HAP-1 (cell line): ENCODE data around the gene DDC.
"Not testable (repeated sequence)": the region's sequence is repeated elsewhere in the genome, so short reads cannot be mapped to it uniquely, and the experiment has no call there.

ENCODE experiments used
- DNase-seq, 2 experiments: peaks; one replicate each; pipeline ENCODE4 v3.0.0-alpha.2; 2016 to 2020; ENCODE audit warnings: low spot score in 2 of 2
- H3K27me3 ChIP-seq: fragments of 250-450 bp; sonication (Bioruptor Pico); 2 replicates; pipeline ENCODE4 v1.5.1; 2020; ENCODE audit warnings: low read depth, mild to moderate bottlenecking, moderate library complexity
- H3K36me3 ChIP-seq: fragments of 250-450 bp; sonication (Bioruptor Pico); replicated peaks from 2 replicates; pipeline ENCODE4 v1.5.1; 2020; ENCODE audit warnings: mild to moderate bottlenecking
- H3K4me1 ChIP-seq: fragments of 250-450 bp; sonication (Bioruptor Pico); 2 replicates; pipeline ENCODE4 v1.5.1; 2020; ENCODE audit warnings: mild to moderate bottlenecking
- H3K4me3 ChIP-seq: fragments of 250-450 bp; sonication (Bioruptor Pico); 2 replicates; pipeline ENCODE4 v1.5.1; 2020; ENCODE audit warnings: mild to moderate bottlenecking, moderate library complexity
- H3K9me3 ChIP-seq: fragments of 250-450 bp; sonication (Bioruptor Pico); 2 replicates; pipeline ENCODE4 v1.5.1; 2020; ENCODE audit warnings: mild to moderate bottlenecking, moderate library complexity
- in situ Hi-C: fragments of 300-500 bp; cut with MboI; formaldehyde crosslinking; loops from 3 replicates; pipeline ENCODE4 v1.14.3; 2020; ENCODE audit warnings: low sequenced_read_pairs, inconsistent platforms, mixed read lengths

DDC gene

GRCh38 chr7:50469181-50469580, 96.0 kb downstream of the DDC start:
- Histone ChIP-seq H3K9me3 (no peaks in the 10 kb centered on the region), H3K36me3 (no peaks in the 10 kb centered on the region), H3K4me1 (peaks cover 4% of the 10 kb centered on the region), H3K27me3 (no peaks in the 10 kb centered on the region), H3K4me3 (no peak overlapping the region)
- in situ Hi-C loops = loop anchor here (10.0 to 25.0 kb wide), 2 partner anchors 676 to 893 kb away; no protein-coding TSS in a partner anchor
- no peak for DNase-seq

DNA sequence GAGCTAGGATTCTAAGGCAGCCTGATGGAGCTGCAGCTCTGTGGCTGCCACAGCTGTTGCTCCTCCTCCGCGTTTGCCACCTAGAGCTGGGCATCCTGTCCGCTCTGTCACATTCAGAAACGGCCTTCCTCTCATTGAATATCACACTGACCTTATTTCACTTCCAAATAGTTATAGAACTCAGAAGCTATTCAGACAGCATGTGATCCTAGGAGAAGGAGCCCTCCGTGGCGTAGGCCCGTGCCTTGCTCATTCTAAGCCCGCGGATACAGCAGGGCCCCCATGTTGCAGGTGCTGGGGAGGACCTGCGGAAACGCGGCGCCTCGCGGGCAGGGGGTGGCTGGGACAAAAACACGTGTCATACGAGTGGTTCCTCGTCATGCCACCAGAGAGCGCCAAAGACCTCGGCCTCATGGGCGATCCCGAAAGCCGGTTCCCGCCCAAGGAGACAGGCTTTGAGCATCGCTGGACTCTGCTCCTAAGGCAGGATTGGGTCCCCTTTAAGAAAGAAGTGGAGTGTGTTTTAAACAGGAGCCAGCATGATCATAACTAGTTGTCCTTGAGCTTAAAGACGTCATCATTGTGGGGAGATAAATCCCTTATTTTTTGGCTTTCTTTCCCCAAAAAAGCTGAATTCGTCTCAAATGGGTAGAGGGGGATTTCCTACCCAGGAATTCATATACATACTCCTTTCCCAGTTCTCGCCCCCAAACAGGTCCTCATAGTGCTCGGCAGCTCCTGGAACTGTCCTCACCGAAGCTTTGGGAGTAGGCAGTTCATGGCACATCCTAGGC, 97.2 kb downstream of the DDC start:
- peak; percentile 69 to 87 for DNase-seq
- Histone ChIP-seq H3K4me1 (peaks cover 4% of the 10 kb centered on the region), H3K9me3 (no peaks in the 10 kb centered on the region), H3K4me3 (no peak overlapping the region), H3K27me3 (no peaks in the 10 kb centered on the region), H3K36me3 (no peaks in the 10 kb centered on the region)
- in situ Hi-C loops = loop anchor here (10.0 to 25.0 kb wide), 2 partner anchors 677 to 894 kb away; no protein-coding TSS in a partner anchor

- no peak for DNase-seq
- H3K9me3 ChIP-seq = no peaks in the 10 kb centered on the region
- in situ Hi-C loops = loop anchor here (10.0 to 25.0 kb wide), 2 partner anchors 678 to 895 kb away; no protein-coding TSS in a partner anchor
- no peaks in the 10 kb centered on the region for H3K27me3 ChIP-seq
- no peak overlapping the region for H3K4me3 ChIP-seq
- peaks cover 4% of the 10 kb centered on the region for H3K4me1 ChIP-seq
- no peaks in the 10 kb centered on the region for H3K36me3 ChIP-seq
Observed at GRCh38 chr7:50466815-50467585, 98.2 kb downstream of the DDC start.

DNA sequence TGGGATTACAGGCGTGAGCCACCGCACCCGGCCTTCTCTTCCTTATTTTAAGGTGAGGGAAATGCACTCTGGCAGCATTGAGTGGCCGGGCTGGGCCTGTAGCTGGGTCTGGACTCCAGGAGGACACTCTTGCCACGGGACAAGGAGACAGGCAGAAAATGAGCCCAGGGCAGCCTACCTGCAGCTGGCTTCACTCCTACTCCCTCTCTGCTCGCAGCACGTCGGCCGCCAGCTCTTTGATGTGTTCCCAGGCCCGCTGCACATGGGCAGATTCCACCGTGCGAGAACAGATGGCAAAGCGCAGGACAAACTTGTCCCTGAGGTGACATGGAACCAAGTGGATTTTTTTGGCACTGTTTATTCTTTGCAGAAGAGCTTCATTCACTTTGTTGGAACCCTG, 102.2 kb downstream of the DDC start:
- H3K27me3 ChIP-seq = no peaks in the 10 kb centered on the region
- in situ Hi-C loops = loop anchor here (10.0 to 25.0 kb wide), 2 partner anchors 682 to 899 kb away; no protein-coding TSS in a partner anchor

DNA sequence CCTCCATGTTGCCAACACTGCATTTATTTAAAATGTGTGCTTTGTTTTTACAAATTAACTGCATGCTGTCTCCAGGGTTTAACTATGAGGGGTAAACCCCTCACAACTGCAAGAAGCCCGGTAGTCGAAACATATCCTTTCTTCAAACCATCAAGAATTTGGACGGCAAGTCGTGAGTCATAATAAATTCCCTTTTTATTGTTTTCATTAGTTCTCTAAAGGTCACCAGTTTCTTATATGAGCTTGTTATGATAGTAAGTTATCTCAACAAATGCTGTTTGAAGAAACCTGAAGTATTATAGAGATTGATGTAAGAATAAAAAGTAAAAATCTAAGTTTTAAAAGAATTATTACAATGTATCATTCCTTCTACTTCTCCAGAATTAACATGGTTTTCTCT, 102.8 kb downstream of the DDC start:
- Histone ChIP-seq H3K27me3 (no peaks in the 10 kb centered on the region), H3K4me3 (no peak overlapping the region), H3K36me3 (no peaks in the 10 kb centered on the region), H3K9me3 (no peaks in the 10 kb centered on the region), H3K4me1 (no peaks in the 10 kb centered on the region)
- DNase-seq = no peak
- in situ Hi-C loops = loop anchor here (10.0 to 25.0 kb wide), 2 partner anchors 682 to 900 kb away; no protein-coding TSS in a partner anchor

More for the DNA sequence above, 102.2 kb downstream of the DDC start:
- H3K9me3 ChIP-seq = no peaks in the 10 kb centered on the region
- peaks cover 4% of the 10 kb centered on the region for H3K4me1 ChIP-seq
- no peak for DNase-seq
- no peaks in the 10 kb centered on the region for H3K36me3 ChIP-seq
- H3K4me3 ChIP-seq = no peak overlapping the region

DNA sequence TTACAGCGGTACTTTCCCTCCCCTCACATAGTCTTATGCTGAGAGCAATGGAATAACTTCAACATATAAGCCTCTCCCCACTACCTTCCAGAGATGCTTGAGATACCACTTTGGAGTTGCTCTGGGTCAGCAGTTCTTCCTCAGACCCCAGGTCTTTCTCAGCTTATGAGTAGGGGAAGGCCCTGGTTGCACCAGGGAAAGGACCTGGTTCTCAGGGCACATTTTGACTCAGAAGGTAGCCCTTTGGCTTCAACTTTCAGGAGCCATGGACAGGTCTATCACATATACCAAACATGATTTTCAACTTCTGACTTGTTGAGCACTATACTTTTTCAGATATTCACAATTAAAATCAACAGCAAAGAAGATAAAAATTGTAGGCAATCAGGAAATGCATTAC, 103.5 kb downstream of the DDC start:
- H3K36me3 ChIP-seq = no peaks in the 10 kb centered on the region
- H3K27me3 ChIP-seq = 0 out of 2 replicates have a peak, but pooled peaks cover 2% of the 10 kb centered on the region
- in situ Hi-C loops = loop anchor here (10.0 to 25.0 kb wide), 2 partner anchors 683 to 901 kb away; no protein-coding TSS in a partner anchor
- DNase-seq = no peak
- no peaks in the 10 kb centered on the region for H3K4me1 ChIP-seq
- no peaks in the 10 kb centered on the region for H3K9me3 ChIP-seq
- H3K4me3 ChIP-seq = no peak overlapping the region

GRCh38 chr7:50459183-50459582, 106.0 kb downstream of the DDC start:
- in situ Hi-C loops = loop anchor here (25.0 kb wide), 1 partner anchor 903 kb away; no protein-coding TSS in a partner anchor
- DNase-seq, H3K4me1 ChIP-seq, H3K9me3 ChIP-seq, H3K27me3 ChIP-seq, H3K4me3 ChIP-seq, H3K36me3 ChIP-seq: not testable (repeated sequence)

GRCh38 chr7:50458651-50459050, 106.6 kb downstream of the DDC start:
- H3K27me3 ChIP-seq, H3K4me1 ChIP-seq: not testable (repeated sequence)
- in situ Hi-C loops = loop anchor here (25.0 kb wide), 1 partner anchor 904 kb away; no protein-coding TSS in a partner anchor

DNA sequence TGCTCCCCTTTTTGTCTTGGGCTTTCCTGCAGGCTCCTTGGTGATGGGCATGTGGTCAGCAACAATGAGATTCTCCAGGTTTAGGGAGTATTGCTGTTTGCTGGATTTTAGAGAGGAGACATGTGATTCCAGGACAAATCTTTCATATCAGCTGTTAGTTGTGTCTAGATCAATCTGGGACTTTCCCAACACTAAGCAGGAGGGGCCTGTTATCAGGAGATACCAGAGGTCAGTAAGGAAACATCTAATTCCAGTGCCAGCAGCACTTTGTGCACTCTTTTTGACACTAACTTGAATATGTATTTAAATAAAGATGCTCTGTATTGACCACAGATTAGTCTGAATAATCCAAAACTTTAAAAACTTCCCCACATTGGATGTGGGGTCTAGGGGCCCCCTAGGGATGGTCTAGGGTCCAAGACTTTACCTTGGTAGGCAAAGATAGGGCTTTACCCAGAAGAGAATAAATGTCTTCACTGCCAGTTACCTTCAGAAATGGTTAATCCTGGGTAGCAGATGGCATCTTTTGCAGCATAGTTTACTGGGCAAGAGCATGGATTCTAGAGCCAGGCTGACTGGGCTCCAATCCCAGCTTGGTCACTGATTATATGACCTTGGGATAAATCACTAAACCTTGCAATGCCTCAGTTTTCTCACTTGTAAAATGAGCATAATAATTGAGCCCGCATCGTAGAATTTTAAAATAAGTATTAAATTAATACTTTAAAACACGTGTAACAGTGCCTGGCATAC, 108.7 kb downstream of the DDC start:
- Histone ChIP-seq H3K4me1 (no peaks in the 10 kb centered on the region), H3K27me3 (0 out of 2 replicates have a peak, but pooled peaks cover 9% of the 10 kb centered on the region), H3K4me3 (no peak overlapping the region), H3K36me3 (no peaks in the 10 kb centered on the region), H3K9me3 (no peaks in the 10 kb centered on the region)
- no peak for DNase-seq
- in situ Hi-C loops = loop anchor here (25.0 kb wide), 1 partner anchor 906 kb away; no protein-coding TSS in a partner anchor

More at GRCh38 chr7:50458651-50459050, 106.6 kb downstream of the DDC start:
- not testable (repeated sequence) for DNase-seq, H3K4me3 ChIP-seq, H3K36me3 ChIP-seq, H3K9me3 ChIP-seq

DNA sequence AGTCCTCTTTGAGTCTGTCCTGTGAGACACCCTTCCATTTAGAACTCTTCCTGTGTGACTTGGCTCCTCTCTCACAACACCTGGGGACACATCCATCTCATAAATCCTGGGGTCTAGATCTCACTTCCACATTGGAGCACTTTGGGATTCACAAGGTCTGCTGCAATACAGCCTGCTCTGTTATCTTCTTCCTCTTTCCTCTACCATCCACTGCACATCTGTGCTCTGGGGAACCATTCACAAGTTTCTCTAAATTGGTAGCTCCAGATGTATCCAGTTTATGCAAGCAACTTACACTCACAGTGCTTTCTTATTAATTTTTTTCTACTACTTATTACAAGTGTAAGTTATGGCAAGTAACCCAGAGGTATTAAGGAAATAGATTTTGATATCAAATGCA, 109.5 kb downstream of the DDC start:
- Histone ChIP-seq H3K9me3 (no peaks in the 10 kb centered on the region), H3K4me1 (peaks cover under 1% of the 10 kb centered on the region; the same call in 1 of the 2 replicates), H3K27me3 (0 out of 2 replicates have a peak, but pooled peaks cover 9% of the 10 kb centered on the region), H3K4me3 (no peak overlapping the region), H3K36me3 (no peaks in the 10 kb centered on the region)
- DNase-seq = no peak
- in situ Hi-C loops = loop anchor here (25.0 kb wide), 1 partner anchor 907 kb away; no protein-coding TSS in a partner anchor

DNA sequence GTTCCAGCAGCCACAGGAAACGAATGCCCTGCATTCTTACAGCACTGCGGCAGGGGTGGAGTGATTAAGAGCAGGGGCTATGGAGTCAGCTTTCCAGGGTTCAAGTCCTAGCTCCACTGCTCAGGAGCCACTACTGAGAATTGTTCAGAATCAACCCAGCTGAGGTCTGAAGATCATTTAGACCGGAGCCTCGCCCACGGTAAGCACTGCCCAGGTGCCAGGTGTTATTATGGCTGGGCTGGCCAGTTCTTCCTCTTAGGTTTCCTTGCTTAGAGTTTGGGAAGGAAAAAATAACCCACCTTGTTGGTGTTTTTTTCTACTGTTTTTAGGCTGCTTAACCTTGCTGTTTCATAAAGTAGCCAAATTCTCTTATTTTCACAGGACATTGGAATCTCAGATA, 110.2 kb downstream of the DDC start:
- Histone ChIP-seq H3K4me3 (no peak overlapping the region), H3K4me1 (peaks cover 4% of the 10 kb centered on the region), H3K36me3 (no peaks in the 10 kb centered on the region), H3K27me3 (0 out of 2 replicates have a peak, but pooled peaks cover 9% of the 10 kb centered on the region), H3K9me3 (no peaks in the 10 kb centered on the region)
- in situ Hi-C loops = loop anchor here (25.0 kb wide), 1 partner anchor 907 kb away; no protein-coding TSS in a partner anchor
- no peak for DNase-seq

GRCh38 chr7:50450590-50451032, 114.6 kb downstream of the DDC start:
- no peak for DNase-seq
- in situ Hi-C loops = loop anchor here (25.0 kb wide), 1 partner anchor 912 kb away; no protein-coding TSS in a partner anchor
- Histone ChIP-seq H3K36me3 (peaks cover 21% of the 10 kb centered on the region), H3K4me1 (peaks cover 14% of the 10 kb centered on the region), H3K9me3 (no peaks in the 10 kb centered on the region), H3K4me3 (peak overlapping the region; percentile 75), H3K27me3 (0 out of 2 replicates have a peak, but pooled peaks cover 2% of the 10 kb centered on the region)
